Cardiac muscle cell (in vitro differentiated cells and primary cell): ENCODE results near the gene SLC2A9. TPM values are rescaled to one million over a fixed set of nuclear protein-coding genes. Genes with fewer than 3 reads are reported as not detected.

Experiments used
- DNase-seq, 2 donors: peaks; one replicate each; pipeline versions ENCODE4 v3.0.0 to v3.0.0-alpha.2; 2010 to 2017; ENCODE audit warnings: low read depth in 1 of 2, low spot score in 1 of 2
- H3K27ac ChIP-seq: fragments of 200-600 bp; sonication (generic); 2 replicates; pipeline ENCODE4 v1.5.1; 2016
- H3K27me3 ChIP-seq: fragments of 200-600 bp; sonication (generic); 2 replicates; pipeline ENCODE4 v1.6.0; 2016; ENCODE audit warnings: control low read depth
- H3K36me3 ChIP-seq: fragments of 200-600 bp; sonication (generic); 2 replicates; pipeline ENCODE4 v1.5.1; 2016; ENCODE audit warnings: control low read depth
- H3K4me1 ChIP-seq: fragments of 200-600 bp; sonication (generic); 2 replicates; pipeline ENCODE4 v1.8.1; 2017; ENCODE audit warnings: low read depth, mild to moderate bottlenecking, mixed run types
- H3K4me3 ChIP-seq: fragments of 200-600 bp; sonication (generic); 2 replicates; pipeline ENCODE4 v1.5.1; 2016; ENCODE audit warnings: mild to moderate bottlenecking
- H3K9me3 ChIP-seq: fragments of 200-600 bp; sonication (generic); 2 replicates; pipeline ENCODE4 v1.5.1; 2017; ENCODE audit warnings: low read depth, mild to moderate bottlenecking, control low read depth
- CTCF ChIP-seq: IDR thresholded peaks from 2 replicates; pipeline ENCODE4 v1.5.1; 2012; ENCODE audit warnings: low read depth, mild to moderate bottlenecking, low read length
- polyA plus RNA-seq: library from polyadenylated mRNA; unstranded; fragments of >200 nt; fragmentation: Nextera tagmentation; extraction: Ambion mirVana; gene quantifications from 2 replicates; pipeline ENCODE4 v1.2.1, GENCODE V29; 2016
- total RNA-seq: library from RNA; depleted of rRNA; stranded (reverse); fragments of >200 nt; gene quantifications from 2 replicates; pipeline ENCODE4 v1.2.3, GENCODE V29; 2016

Gene SLC2A9
- total and polyA plus RNA-seq, 2 experiments from 2014 or later, result 0.42 to 1.1 TPM

- H3K9me3 ChIP-seq, result no peaks in the 10 kb centered on the region
- H3K36me3 ChIP-seq, result no peaks in the 10 kb centered on the region
- H3K27ac ChIP-seq, result no peak overlapping the region
- no peaks in the 10 kb centered on the region for H3K4me1 ChIP-seq
- no peak for TF ChIP-seq CTCF
- no peak for DNase-seq
- H3K4me3 ChIP-seq, result no peak overlapping the region
- H3K27me3 ChIP-seq, result no peaks in the 10 kb centered on the region
These were observed 171.8 kb downstream of the SLC2A9 start for GRCh38 chr4:9849538-9849920.

- H3K4me3 ChIP-seq, result no peak overlapping the region
These were observed 173.1 kb downstream of the SLC2A9 start for GRCh38 chr4:9847968-9848748.

GRCh38 chr4:9845791-9846493 lies 175.4 kb downstream of the SLC2A9 start:
- Histone ChIP-seq H3K9me3 (no peaks in the 10 kb centered on the region), H3K4me3 (no peak overlapping the region), H3K27ac (no peak overlapping the region), H3K36me3 (no peaks in the 10 kb centered on the region), H3K27me3 (no peaks in the 10 kb centered on the region), H3K4me1 (no peaks in the 10 kb centered on the region)
- DNase-seq, result no peak
- no peak for TF ChIP-seq CTCF

More at GRCh38 chr4:9847968-9848748, 173.1 kb downstream of the SLC2A9 start:
- Histone ChIP-seq H3K36me3 (no peaks in the 10 kb centered on the region), H3K4me1 (no peaks in the 10 kb centered on the region), H3K9me3 (no peaks in the 10 kb centered on the region), H3K27ac (no peak overlapping the region), H3K27me3 (no peaks in the 10 kb centered on the region)
- no peak for TF ChIP-seq CTCF
- DNase-seq, result no peak

GRCh38 chr4:9841072-9841471 lies 180.2 kb downstream of the SLC2A9 start:
- no peaks in the 10 kb centered on the region for H3K36me3 ChIP-seq
- DNase-seq, result no peak

GRCh38 chr4:9835430-9835829 lies 185.9 kb downstream of the SLC2A9 start:
- TF ChIP-seq CTCF, result no peak

More at GRCh38 chr4:9841072-9841471, 180.2 kb downstream of the SLC2A9 start:
- Histone ChIP-seq H3K4me1 (no peaks in the 10 kb centered on the region), H3K27me3 (no peaks in the 10 kb centered on the region), H3K27ac (no peak overlapping the region), H3K4me3 (no peak overlapping the region), H3K9me3 (no peaks in the 10 kb centered on the region)
- no peak for TF ChIP-seq CTCF

More at GRCh38 chr4:9835430-9835829, 185.9 kb downstream of the SLC2A9 start:
- Histone ChIP-seq H3K4me3 (no peak overlapping the region), H3K27me3 (no peaks in the 10 kb centered on the region), H3K27ac (no peak overlapping the region), H3K36me3 (no peaks in the 10 kb centered on the region), H3K4me1 (no peaks in the 10 kb centered on the region), H3K9me3 (no peaks in the 10 kb centered on the region)
- no peak for DNase-seq
